Ishikawa (cell line): ENCODE data around the gene TAL1.

Experiments
- CEBPB ChIP-seq: IDR thresholded peaks from 2 replicates; pipeline ENCODE4 v1.6.1; 2012
- CREB1 ChIP-seq: IDR thresholded peaks from 2 replicates; pipeline ENCODE4 v1.6.1; 2012; ENCODE audit warnings: low read depth
- EGR1 ChIP-seq: IDR thresholded peaks from 2 replicates; pipeline ENCODE4 v1.6.1; 2012
- EP300 ChIP-seq: IDR thresholded peaks from 2 replicates; pipeline ENCODE4 v1.6.1; 2012; ENCODE audit warnings: borderline replicate concordance
- NFIC ChIP-seq: IDR thresholded peaks from 2 replicates; pipeline ENCODE4 v1.6.1; 2012
- RAD21 ChIP-seq: IDR thresholded peaks from 2 replicates; pipeline ENCODE4 v1.6.1; 2012; ENCODE audit warnings: low read depth
- REST ChIP-seq: IDR thresholded peaks from 2 replicates; pipeline ENCODE4 v1.6.1; 2012; ENCODE audit warnings: low read depth, mild to moderate bottlenecking
- TAF1 ChIP-seq: IDR thresholded peaks from 2 replicates; pipeline ENCODE4 v1.6.1; 2012; ENCODE audit warnings: low read depth, mild to moderate bottlenecking
- TCF12 ChIP-seq: IDR thresholded peaks from 2 replicates; pipeline ENCODE4 v1.6.1; 2012; ENCODE audit warnings: low read depth
- TEAD4 ChIP-seq: IDR thresholded peaks from 2 replicates; pipeline ENCODE4 v1.6.1; 2012
- YY1 ChIP-seq: IDR thresholded peaks from 2 replicates; pipeline ENCODE4 v1.6.1; 2012; ENCODE audit warnings: low read depth
- ZBTB7A ChIP-seq: IDR thresholded peaks from 2 replicates; pipeline ENCODE4 v1.6.1; 2012; ENCODE audit warnings: low read depth
- TF ChIP-seq, protein P1 (sequence below): IDR thresholded peaks from 2 replicates; pipeline ENCODE4 v1.6.1; 2012
- TF ChIP-seq, protein P2 (sequence below): IDR thresholded peaks from 2 replicates; pipeline ENCODE4 v1.6.1; 2012

The TAL1 gene

GRCh38 chr1:47243910-47244309 is 11.9 kb upstream of the TAL1 start:
- TF ChIP-seq EGR1: no peak
- no peak for TF ChIP-seq NFIC
- TF ChIP-seq ZBTB7A: no peak
- no peak for TF ChIP-seq TCF12
- TF ChIP-seq YY1: no peak

- TF ChIP-seq RAD21: no peak
- no peak for TF ChIP-seq TCF12
- no peak for TF ChIP-seq CREB1
Measured at GRCh38 chr1:47241114-47242113, 9.4 kb upstream of the TAL1 start.

- TF ChIP-seq YY1: no peak
- no peak for TF ChIP-seq NFIC
- no peak for TF ChIP-seq EP300
- TF ChIP-seq EGR1: no peak
- TF ChIP-seq TCF12: no peak
- TF ChIP-seq RAD21: no peak
- no peak for TF ChIP-seq CREB1
- TF ChIP-seq ZBTB7A: no peak
- TF ChIP-seq, protein P1, sequence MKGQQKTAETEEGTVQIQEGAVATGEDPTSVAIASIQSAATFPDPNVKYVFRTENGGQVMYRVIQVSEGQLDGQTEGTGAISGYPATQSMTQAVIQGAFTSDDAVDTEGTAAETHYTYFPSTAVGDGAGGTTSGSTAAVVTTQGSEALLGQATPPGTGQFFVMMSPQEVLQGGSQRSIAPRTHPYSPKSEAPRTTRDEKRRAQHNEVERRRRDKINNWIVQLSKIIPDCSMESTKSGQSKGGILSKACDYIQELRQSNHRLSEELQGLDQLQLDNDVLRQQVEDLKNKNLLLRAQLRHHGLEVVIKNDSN: no peak
- no peak for TF ChIP-seq TAF1
- TF ChIP-seq TEAD4: no peak
- no peak for TF ChIP-seq REST
Measured at GRCh38 chr1:47238935-47239592, 7.0 kb upstream of the TAL1 start.

DNA sequence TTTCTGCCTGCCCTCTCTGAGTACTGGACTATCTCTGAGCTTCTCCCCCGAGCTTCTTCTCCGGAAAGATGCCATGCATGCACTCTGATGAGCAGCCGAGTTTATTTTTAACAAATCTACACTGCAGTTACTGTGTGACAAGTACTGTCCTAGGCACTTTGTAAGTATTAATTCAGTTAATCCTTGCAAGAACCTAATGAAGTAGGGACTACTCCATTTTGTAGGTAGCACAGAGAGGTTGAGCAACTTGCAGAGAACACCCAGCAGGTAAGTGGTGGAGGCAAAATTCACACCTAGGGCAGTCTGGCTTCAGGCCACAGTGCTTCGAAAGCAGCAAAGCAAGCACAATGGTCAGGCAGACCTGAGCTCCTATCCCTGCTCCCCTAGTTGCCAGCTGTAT is 3.8 kb upstream of the TAL1 start:
- no peak for TF ChIP-seq TAF1

GRCh38 chr1:47235241-47235681 is 3.2 kb upstream of the TAL1 start:
- TF ChIP-seq CEBPB (no peak), CREB1 (no peak), ZBTB7A (no peak), TCF12 (no peak), RAD21 (no peak), TEAD4 (no peak), TAF1 (no peak), YY1 (no peak)
- TF ChIP-seq, protein P1: no peak
- TF ChIP-seq, protein P2, sequence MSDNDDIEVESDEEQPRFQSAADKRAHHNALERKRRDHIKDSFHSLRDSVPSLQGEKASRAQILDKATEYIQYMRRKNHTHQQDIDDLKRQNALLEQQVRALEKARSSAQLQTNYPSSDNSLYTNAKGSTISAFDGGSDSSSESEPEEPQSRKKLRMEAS: no peak

- TF ChIP-seq ZBTB7A (no peak), REST (no peak), YY1 (no peak), NFIC (no peak), RAD21 (no peak), CREB1 (no peak)
Measured at GRCh38 chr1:47233186-47233585, 1.2 kb upstream of the TAL1 start.
